GM19395 (cell line): ENCODE measurements around the gene EFR3B.

Experiments
- ATAC-seq: cut with Tn5 transposase; IDR thresholded peaks from one replicate; pipeline ENCODE4 v1.9.1; 2021; ENCODE audit warnings: mild to moderate bottlenecking, moderate library complexity; ENCODE audit not compliant: unreplicated experiment

The EFR3B gene

DNA sequence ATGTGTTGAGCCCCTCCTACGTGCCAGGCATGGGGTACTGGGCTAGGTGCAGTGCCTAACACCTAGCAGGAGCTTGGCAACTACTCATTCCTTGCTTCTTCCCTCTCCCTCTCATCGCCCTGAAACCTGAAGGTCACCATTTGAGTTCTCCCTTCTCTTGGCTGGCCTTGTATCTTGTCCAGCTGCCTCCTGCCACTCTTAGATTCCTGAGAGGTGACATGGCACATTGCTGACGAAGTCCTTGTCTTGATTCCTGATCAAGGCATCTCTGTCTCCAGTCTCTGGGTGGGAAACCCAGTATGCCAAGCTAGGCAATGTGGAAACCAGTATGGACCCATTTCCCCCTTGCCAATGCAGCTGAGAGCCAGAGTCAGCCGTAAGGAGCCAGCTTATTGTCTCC, 9.0 kb upstream of the EFR3B start:
- no peak for ATAC-seq

DNA sequence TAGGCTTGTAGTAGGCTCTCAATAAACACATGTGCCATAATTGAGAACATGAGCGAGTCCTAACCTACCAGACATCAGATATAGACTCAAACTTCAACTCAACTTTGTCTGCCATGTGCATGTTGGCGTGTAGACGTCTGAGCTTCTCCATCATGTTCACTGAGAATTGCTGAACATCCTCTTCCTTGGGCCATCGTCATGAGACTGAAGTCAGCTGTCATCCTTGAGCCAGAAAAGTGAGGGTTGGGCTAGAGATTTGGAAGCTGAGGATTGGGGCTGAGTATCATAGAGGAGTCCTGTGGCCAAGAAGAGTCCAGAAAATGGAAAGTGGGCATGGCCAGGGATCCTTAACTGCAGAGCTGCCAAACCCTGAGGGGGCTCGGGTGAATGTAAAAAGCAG, 7.8 kb upstream of the EFR3B start:
- ATAC-seq: no peak

DNA sequence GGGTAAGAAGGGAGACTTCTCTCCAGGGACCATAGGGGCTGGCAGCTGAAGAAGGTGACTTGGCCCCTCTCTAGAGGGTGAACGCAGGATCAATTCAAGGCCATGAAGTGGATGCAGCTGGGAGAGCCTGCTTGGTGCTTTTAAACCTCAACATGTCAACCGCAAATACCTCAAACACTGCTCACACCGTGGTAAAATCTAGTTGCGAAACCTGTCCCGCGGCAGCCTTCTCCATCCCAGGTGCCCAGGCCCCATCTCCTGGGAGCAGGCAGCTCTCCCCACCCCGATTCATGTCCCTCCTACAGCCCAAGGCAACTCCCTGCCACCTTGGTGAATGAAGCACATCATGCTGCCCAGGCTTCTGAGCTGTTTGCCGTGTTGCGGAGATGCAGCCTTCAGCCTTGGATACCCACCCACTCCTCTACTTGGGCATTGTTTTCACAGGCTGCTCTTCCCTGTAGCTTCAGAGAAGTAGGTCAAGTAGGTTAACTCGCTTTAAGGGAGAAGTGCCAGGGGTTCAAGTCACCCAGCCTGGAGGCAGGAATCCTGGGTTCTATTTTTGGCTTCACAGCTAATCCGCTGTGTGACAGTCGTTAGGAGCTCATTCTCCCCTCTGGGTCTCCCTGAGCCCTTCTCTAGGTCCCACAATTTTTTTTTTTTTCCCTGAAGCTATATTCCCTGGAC, 6.2 kb upstream of the EFR3B start:
- no peak for ATAC-seq

DNA sequence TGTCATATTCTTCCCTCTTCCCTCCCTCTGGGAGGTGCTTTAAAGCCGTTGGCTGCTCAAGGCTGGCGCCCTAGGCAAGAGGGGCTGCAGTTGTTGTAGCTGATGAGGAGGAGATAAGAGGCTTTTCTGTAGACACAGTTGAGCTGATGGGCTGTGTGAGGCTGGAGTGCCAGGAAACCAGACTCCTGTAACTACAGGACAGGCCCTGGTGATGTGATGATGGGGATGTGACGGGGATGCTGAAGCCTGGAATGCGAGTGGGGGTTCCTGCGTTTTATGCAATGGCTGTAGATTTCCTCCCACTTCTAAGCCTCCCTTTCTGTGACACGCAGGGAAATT, 5.7 kb upstream of the EFR3B start:
- ATAC-seq: no peak

DNA sequence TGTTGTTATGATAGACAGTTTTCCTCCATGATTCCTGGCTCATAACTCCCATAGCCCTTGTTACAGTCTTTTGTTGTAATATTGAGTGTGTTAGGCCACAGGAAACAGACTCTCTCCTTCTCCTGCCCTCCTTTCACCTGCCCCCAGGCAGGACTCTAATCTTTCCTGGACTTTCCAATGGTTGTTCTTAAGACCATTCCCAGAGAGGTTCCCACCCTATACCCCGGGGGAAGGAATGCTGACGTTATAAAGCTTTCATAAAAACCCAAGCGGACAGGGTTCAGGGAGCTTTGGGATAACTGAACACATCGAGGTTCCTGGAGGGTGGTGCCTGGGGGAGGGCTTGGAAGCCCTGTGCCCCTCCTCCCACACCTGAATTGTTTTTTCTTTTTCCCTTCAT, 2.8 kb upstream of the EFR3B start:
- ATAC-seq: no peak

DNA sequence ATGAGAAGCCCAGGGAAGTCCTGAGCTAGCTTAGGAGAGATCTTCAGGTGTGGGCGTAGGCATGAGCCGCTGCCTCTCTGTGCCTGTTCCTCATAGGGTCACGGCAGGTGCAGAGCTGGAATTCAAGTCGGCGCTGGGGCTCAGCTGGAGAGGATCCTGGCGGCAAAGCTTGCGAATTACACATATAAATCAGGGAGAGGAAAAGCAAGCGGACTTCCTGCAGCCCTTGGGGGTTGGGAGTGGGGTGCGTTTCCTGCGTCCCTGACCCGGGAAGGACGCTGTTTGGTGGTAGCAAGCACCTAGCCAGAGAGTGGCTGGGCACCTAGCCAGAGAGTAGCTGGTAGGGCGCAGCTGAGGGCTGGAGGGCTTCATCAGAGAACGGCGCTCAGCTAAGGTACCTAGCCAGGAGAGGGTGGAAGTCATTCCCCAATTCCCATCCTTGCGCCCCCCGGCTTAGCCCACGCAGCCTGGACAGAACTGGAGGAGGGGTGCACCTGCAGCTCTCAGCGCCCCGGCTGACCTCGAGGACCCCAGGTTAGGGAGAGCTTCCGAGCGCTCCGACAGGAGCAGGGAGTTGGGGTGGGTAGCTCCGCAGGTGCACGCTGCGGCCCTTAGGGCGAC, 459 bp upstream of the EFR3B start:
- ATAC-seq: peak; percentile 25

DNA sequence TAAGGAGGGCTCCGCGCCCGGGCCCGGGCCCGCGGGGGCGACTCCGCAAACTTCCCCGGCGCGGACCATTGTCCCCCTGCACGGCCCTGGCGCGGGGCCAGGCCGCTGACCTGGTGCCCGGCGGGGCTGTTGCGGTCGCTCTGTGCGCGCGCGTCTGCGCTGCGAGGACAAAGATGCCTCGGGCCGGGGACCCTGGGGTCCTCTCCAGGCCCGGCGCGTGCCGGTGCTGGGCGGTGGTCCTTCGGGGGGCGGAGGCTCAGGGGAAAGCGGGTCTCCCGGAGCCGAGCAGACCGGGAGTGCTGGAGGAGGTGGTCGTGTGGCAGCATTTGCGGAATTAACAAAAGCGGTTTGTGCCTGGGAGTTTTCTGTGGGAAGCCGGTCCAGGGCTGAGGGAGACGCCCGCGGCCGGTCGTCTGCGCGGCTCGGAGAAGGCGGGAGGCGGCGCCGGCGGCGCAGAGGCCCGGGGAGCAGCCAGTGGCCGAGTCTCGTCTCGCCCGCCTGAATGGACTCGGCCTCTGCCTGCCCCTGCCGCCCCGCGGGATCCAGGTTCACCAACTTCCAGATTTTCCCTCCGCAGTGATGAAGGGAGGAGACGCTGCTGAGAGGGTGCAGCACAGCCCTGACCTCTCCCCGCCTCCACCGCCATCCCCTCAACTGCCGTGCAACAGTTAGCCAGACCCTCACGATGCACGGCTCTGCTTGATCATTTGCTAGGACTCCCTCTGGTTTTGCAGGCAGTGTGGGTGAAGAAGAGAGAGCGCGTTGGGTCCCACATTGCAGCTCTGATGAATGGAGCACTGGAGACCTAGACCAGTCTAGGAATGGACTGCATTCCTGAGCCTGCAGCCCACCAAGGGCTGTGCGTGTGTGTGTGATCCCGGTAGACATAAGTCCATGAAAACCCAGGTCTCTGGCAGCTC, 705 bp downstream of the EFR3B start:
- peak; percentile 21 for ATAC-seq

DNA sequence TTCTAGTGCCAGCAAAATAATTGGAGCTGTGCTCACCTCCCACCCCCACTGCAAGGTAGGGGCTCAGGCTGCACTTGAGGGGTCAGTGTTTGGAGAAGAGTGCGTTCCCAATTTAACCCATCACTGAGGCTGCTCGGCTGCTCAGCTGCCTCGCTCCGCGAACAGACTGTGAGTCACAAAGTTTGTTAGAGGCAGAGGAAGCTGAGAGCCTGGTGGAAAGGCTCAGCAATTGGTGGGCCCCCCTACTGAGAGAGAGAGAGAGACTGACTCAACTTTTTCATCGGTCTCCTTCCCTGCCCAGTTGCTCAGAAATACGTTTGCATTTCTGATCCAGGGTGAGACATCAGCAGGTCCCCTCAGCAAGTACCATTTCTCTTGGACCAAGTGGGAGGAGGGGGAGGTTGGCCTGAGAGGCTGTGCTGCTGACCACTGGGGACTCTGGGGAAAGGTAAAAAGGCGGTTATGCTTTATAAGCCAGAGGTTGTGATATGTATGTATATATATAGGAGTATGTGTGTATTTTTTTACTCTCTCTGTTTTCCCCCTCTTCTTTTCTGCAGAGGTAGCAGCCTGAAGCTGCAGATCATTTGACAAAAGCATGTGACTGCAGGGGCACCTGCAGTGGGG, 1.5 kb downstream of the EFR3B start:
- ATAC-seq: no peak

DNA sequence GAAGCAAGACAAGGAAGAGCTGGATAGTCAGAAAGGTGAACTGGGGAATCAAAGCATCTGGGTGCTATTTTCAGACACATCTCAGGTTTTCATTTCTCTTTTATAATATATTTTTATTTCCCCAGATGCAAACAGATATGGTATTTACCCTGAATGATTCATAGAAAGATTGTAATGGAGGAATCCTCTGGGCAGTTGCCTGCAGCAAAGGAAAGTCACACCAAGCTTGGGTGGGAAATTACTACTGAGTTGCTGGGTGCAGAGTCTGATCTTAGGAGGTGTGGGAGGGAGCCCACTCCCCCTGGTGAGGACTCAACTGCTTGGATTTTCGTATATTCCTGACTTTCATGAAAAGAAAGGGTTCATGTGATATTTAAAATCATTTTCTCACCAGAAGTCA, 2.1 kb downstream of the EFR3B start:
- no peak for ATAC-seq

DNA sequence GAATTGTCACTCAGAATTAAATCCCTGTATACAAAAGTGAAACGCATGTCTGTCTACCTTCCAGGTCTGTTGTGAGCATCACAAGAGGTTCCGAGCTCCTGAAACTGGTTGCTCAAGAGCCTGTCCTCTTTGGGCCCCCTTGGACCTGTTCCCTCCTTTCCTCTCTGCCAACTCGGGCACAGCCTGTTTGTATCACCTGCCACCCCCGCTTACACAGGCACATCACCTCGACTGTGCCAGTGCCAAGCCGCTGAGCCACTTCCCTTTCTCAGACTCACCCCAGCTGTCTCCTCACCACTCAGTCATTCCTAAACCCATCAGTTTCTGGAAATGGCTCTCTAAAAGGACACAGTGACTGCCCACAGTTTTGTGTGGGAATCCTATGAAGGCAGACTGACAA, 3.1 kb downstream of the EFR3B start:
- no peak for ATAC-seq

DNA sequence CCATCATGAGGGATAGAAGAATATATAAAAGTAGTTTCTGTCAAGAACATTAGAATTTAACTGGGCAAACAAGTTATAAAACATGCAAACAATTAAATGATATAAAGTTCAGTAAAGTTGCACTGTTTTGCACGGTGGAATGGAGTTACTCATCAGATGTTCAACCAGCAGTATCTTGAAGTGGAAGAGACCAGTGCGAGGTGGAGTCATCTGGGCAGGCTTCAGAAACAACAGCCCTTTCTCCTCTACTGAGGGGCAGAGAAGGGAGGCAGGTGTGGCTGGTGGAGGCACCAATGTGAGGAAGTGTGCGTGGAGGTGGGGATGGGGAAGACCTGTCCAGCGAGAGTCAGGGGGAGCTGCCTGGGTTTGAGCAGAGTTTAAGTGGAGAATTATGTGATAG, 7.5 kb downstream of the EFR3B start:
- no peak for ATAC-seq

DNA sequence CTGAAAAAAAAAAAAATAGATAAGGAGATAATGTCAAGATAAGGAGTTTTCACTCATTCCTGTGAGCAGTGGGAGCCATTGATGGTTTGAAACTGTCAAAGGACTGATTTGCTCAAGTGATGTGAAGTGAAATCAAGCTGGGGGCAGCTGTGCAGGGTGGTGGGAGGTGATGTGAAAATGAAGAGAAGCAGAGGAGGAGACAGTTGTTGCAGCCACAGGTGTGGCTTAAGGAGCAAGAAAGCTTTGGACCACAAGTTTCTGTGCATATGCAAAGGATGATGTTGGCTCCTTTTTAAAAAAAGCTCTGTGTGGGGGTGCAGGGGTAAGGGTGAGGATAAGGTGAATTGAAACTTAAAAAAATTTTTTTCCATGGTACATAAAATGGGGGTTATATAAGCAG, 8.3 kb downstream of the EFR3B start:
- ATAC-seq: peak; percentile 70

DNA sequence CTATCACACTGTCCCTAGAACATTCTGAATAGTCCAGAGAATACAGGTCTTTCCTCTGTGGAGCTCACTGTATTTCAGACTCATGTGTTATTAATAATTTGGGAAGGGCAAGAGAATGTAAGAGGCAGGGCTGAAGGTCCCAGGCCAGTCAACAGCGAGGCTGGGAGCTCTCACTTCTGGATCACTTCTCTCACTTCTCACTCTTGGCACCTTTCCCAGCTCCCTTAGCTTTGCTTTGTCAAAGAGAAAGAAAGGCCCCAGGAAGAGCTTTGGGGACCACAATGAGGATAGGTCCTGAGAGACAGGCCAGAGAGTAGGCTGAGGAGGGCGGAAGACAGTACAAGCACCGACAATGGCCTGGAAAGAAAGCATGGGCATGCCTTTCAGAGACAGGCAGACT, 11.2 kb downstream of the EFR3B start:
- ATAC-seq: no peak

DNA sequence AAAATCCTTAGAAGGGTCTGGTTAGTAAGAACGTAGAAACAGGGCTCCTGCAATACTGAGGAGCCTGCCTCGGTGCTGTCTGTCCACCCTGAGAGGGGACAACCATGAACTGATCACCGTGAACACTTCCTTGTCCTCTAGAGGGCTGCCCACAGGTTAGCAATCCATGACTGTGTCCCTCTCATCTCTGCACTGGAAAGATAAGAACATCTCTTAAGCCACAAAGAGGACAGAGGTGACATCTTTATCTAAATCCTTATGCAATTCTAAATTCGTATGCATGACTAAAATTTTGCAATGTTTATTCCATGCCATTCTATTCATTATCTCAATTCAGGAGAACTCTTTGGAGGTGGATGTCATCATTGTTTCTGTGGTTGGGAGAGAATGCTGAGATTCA, 12.8 kb downstream of the EFR3B start:
- ATAC-seq: no peak

DNA sequence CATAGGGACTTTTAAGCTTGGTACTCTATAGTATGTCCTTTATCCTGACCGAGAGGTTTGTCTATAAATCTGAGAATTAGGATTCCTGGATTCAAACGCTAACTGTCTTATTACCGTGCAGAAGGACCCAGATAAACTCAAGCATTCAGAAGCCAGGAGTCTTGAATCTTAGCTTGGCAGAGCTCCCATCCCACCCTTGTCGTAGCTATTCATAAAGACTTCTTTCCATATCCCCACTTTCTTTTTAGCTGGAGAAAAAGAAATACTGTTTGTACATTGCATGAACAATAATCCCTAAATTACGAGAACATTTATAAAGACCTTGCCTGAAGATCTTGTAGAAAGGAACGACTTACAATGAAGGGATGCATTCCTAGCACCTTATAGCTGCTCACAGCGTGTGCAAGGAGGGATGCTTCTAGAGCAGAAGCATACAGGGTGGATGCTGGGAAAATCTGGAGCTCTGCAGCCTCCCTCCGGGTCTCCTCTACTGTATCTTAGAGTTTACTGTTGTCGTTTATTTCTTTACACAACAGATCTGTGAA, 13.6 kb downstream of the EFR3B start:
- no peak for ATAC-seq

DNA sequence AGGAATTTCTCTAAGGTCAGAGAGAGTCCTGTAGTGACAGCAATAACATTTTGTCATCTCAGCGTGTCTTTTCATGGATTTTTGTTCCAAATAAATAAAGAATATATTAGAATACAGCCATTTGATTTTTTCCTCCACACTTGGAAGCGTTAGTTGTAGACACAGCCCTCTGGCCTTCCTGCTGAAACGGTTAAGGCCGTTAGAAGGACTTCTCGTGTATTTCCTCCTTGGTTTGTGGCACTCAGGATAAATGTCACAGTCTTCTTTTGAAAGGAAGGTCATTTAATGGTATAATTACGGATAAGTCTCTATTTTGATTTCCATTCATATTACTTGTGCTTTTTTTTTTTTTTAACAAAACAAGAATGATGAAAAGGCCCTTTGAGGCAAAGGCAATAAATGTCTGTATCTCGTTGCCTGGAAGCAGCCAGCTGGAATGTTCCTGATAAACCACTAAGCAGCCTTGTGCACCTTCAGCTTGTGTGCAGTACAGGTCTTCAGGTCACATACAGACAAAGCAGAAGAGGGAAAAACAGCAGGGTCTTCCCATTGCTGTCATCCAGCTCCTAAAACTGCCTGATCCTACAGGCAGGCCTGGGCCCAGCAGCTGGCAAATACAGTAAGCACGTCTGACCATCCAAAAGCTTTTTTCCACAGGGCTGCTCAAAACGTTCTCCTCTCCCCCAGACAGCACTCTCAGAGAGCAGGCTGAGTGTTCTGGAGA, 14.4 kb downstream of the EFR3B start:
- no peak for ATAC-seq

DNA sequence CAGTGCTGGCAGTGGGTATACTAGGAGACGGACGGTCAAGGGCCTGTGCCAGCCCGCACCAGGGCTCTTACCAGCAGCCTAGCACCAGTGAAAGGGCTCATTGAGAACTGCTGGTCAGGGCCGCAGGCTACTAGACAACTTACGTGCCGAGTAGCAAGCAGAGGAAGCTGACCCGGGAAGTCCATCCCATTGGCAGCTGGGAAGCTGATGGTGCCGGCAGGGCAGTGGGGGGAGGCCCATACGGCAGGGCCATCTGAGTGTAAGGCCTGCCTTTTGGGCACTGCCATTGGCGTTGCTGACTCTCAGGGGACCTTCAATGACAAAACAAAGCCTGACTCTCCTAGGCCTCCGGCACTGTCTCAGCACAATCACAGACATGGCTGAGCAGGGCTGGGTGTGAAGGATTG, 20.6 kb downstream of the EFR3B start:
- no peak for ATAC-seq

DNA sequence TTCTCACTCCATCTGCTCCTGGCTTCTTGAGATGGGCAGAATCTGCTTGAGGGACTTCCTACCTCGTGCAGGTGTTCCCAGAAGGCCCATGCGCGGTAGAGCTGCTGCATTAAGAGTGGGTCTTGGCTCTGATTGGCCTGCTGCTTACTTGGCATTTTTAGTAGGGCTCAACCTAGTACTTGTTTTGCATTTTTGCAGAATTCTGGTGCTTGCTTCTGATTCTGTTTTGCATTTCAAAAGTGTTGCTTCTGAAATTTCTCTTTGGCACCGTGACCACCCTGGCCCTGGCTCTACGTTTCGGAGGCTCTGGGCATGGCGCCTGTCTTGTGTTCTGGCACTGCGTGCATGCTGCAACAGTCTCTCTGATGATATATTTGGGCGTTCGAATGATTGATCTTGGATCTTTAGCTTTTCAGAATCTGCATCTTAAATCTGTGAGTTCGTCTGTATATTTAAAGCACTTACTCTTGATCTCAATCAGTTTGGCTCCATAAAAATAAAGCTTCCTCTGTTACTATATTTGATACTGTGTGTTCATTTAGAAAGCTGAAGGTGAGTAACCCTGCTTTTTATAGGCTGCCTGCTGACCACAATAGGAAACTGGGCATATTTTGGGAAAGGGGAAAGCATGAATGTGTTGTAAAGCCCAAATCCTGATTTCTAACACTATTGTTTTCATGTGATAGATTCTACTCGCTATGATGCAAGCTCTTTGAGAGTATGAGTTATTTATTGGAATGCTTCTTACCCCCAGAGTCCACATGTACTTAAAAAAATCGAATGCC, 22.2 kb downstream of the EFR3B start:
- ATAC-seq: no peak

DNA sequence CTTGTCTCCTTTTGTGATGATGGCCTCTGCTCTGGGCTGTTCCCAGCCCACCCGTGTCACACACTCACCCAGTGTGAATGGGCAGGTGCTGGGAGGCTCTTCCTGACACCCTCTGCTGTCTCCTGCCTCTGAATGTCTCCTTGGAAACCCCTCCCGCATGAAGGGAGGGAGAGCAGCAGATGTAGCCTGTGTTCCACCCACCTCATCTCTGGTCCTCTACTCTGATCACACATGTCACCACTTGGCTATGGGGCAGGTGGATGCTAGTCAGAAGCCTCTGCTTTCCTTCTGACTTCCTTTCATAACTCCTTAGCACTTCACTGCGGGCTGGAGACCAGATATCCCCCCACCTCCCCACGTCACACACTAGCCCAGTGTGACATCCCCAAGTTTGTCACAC, 23.9 kb downstream of the EFR3B start:
- ATAC-seq: no peak

DNA sequence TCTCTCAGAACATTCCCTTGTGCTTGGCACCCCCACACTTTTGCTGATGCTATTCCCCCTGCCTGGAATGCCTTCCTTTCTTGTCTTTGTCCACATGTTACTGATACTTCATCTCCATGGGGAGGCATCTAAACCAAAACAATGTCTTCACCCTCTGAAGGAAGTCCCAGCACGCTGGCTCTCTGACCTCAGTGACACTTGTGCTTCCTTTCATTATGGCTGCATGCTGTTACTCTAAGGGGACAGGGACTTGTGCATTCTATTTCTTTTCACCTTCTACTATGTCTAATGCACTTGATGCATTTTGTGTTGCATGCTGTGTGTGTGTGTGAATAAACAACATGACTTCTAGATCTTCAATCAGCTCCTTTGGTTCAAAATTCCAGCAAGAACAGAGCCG, 24.6 kb downstream of the EFR3B start:
- no peak for ATAC-seq
